ENCODE data around the gene CCDC71.

DNA sequence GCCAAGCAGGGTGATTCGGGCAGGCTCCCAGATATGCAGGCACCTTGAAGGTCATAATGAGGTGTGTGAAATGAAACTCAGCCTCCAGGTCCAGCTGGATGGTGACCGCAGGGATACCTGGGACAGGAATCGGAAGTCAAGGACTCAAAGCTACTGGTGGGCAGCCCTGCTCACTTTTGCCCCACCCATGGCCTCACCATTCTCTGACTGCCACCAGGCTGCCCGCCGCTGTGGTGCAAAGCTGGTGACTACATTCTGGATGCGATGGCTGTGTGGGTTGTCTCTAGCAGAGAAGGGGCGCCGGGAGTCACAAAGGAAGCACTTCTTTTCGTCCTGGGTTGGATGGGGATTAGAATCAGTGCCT is 34.1 kb downstream of the CCDC71 start:
- TF ChIP-seq, protein P1, sequence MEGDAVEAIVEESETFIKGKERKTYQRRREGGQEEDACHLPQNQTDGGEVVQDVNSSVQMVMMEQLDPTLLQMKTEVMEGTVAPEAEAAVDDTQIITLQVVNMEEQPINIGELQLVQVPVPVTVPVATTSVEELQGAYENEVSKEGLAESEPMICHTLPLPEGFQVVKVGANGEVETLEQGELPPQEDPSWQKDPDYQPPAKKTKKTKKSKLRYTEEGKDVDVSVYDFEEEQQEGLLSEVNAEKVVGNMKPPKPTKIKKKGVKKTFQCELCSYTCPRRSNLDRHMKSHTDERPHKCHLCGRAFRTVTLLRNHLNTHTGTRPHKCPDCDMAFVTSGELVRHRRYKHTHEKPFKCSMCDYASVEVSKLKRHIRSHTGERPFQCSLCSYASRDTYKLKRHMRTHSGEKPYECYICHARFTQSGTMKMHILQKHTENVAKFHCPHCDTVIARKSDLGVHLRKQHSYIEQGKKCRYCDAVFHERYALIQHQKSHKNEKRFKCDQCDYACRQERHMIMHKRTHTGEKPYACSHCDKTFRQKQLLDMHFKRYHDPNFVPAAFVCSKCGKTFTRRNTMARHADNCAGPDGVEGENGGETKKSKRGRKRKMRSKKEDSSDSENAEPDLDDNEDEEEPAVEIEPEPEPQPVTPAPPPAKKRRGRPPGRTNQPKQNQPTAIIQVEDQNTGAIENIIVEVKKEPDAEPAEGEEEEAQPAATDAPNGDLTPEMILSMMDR (IDR thresholded peaks at IDR 0.05): no peak
- TF ChIP-seq POLR2A (IDR thresholded peaks at IDR 0.05): no peak

All from adrenal gland (tissue), 5 donors.